PFSK-1 (cell line): ENCODE results near the gene OSBPL2.

Experiments
- POLR2AphosphoS5 ChIP-seq: IDR thresholded peaks from 2 replicates; pipeline ENCODE4 v1.6.1; 2012; ENCODE audit warnings: low read depth, mild to moderate bottlenecking, control low read depth, low read length, moderate library complexity
- SIN3A ChIP-seq: IDR thresholded peaks from 2 replicates; pipeline ENCODE4 v1.6.1; 2012; ENCODE audit warnings: mild to moderate bottlenecking, low read length, moderate library complexity, borderline replicate concordance; ENCODE audit not compliant: insufficient read depth
- TAF1 ChIP-seq: IDR thresholded peaks from 2 replicates; pipeline ENCODE4 v1.6.1; 2012; ENCODE audit warnings: low read length, control low read depth, borderline replicate concordance; ENCODE audit not compliant: insufficient read depth
- TF ChIP-seq, protein P1 (sequence below), 2 experiments: IDR thresholded peaks; 2 replicates each; pipeline versions ENCODE4 v1.6.1 to v1.8.0; 2011 to 2012; ENCODE audit warnings: low read depth in 2 of 2, low read length in 2 of 2, control low read depth in 1 of 2, inconsistent platforms in 1 of 2, mild to moderate bottlenecking in 1 of 2, moderate library complexity in 1 of 2; ENCODE audit not compliant: insufficient read depth in 1 of 2

DNA sequence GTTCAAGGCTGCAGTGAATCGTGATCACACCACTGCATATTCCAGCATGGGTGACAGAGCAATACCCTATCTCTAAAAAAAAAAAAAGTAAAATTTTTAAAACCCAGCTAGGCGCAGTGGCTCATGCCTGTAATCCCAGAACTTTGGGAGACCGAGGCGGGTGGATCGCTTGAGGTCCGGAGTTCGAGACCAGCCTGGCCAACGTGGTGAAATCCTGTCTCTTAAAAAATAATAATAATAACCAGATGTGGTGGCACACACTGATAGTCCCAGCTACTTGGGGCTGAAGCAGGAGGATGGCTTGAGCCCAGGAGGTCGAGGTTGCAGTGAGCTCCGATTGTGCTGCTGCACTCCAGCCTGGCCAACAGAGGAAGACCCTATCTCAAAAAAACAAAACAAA lies 42.0 kb upstream of the OSBPL2 start:
- TF ChIP-seq SIN3A (no peak), TAF1 (no peak), POLR2AphosphoS5 (no peak)
- TF ChIP-seq, protein P1, sequence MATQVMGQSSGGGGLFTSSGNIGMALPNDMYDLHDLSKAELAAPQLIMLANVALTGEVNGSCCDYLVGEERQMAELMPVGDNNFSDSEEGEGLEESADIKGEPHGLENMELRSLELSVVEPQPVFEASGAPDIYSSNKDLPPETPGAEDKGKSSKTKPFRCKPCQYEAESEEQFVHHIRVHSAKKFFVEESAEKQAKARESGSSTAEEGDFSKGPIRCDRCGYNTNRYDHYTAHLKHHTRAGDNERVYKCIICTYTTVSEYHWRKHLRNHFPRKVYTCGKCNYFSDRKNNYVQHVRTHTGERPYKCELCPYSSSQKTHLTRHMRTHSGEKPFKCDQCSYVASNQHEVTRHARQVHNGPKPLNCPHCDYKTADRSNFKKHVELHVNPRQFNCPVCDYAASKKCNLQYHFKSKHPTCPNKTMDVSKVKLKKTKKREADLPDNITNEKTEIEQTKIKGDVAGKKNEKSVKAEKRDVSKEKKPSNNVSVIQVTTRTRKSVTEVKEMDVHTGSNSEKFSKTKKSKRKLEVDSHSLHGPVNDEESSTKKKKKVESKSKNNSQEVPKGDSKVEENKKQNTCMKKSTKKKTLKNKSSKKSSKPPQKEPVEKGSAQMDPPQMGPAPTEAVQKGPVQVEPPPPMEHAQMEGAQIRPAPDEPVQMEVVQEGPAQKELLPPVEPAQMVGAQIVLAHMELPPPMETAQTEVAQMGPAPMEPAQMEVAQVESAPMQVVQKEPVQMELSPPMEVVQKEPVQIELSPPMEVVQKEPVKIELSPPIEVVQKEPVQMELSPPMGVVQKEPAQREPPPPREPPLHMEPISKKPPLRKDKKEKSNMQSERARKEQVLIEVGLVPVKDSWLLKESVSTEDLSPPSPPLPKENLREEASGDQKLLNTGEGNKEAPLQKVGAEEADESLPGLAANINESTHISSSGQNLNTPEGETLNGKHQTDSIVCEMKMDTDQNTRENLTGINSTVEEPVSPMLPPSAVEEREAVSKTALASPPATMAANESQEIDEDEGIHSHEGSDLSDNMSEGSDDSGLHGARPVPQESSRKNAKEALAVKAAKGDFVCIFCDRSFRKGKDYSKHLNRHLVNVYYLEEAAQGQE (IDR thresholded peaks at IDR 0.05; ENCODE audit: insufficient read depth in 1 of 2, low read depth in 2 of 2, low read length in 2 of 2) = no peak
